GM10248 (cell line): ENCODE results near the gene BTBD3.

ENCODE experiments used
- CTCF ChIA-PET: fragments of 300-600 bp; sonication (Branson Sonifier 250); formaldehyde crosslinking; extraction: SDS; loops from one replicate; lab custom pipeline; 2021; ENCODE audit warnings: antibody characterized with exemption; lab: Yijun Ruan, JAX
- POLR2A ChIA-PET: fragments of 350-650 bp; sonication (Branson Sonifier 250); formaldehyde crosslinking; extraction: SDS; loops from one replicate; lab custom pipeline; 2020; ENCODE audit warnings: antibody characterized with exemption; lab: Yijun Ruan, JAX
- DNase-seq: peaks from one replicate; pipeline ENCODE4 v3.0.0; 2012; ENCODE audit errors: extremely low spot score
- TF ChIP-seq, protein P1 (sequence below): IDR thresholded peaks from 2 replicates; pipeline ENCODE4 v1.5.1; 2012; ENCODE audit warnings: mild to moderate bottlenecking, low read depth; ENCODE audit errors: extremely low read depth, missing control alignments, control extremely low read depth

BTBD3 gene

DNA sequence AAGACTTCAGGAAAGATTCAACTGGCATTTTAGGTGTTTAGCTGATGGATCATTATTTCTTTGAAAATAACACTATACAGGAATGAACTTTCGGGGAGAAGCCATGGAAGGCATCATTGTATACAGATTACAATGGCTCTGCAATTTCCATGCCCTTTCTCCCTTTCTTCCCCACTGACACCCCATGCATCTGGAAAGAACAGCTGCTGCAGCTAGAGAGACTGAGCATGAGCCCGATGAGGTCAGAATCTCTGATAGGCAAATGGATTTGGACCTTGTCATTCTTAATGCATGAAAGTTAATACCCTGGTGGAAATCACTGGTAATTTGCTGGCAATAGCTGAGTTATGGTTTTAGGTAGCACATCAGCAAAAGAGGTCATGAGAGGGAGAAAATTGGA is 54.8 kb downstream of the BTBD3 start:
- TF ChIP-seq, protein P1, sequence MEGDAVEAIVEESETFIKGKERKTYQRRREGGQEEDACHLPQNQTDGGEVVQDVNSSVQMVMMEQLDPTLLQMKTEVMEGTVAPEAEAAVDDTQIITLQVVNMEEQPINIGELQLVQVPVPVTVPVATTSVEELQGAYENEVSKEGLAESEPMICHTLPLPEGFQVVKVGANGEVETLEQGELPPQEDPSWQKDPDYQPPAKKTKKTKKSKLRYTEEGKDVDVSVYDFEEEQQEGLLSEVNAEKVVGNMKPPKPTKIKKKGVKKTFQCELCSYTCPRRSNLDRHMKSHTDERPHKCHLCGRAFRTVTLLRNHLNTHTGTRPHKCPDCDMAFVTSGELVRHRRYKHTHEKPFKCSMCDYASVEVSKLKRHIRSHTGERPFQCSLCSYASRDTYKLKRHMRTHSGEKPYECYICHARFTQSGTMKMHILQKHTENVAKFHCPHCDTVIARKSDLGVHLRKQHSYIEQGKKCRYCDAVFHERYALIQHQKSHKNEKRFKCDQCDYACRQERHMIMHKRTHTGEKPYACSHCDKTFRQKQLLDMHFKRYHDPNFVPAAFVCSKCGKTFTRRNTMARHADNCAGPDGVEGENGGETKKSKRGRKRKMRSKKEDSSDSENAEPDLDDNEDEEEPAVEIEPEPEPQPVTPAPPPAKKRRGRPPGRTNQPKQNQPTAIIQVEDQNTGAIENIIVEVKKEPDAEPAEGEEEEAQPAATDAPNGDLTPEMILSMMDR: no peak
- DNase-seq: no peak
- POLR2A ChIA-PET: no interaction called here
- CTCF ChIA-PET: interaction anchor here (1.3 kb wide), 2 partner anchors 22 to 59 kb away, joined by 3 read pairs; no protein-coding TSS in a partner anchor
